Tibial nerve (tissue), 4 donors: ENCODE data around the gene INO80B. TPM values are rescaled to one million over a fixed set of nuclear protein-coding genes. Genes with fewer than 3 reads are reported as not detected.
A peak's percentile ranks its signal among the peaks of the same experiment; 100 is the strongest.

Experiments
- DNase-seq, 2 donors: peaks; one replicate each; pipeline ENCODE4 v3.0.0-alpha.2; 2019; ENCODE audit warnings: low spot score in 2 of 2
- H3K27ac ChIP-seq, 4 donors: fragments of 200-600 bp; sonication (generic) in 3 of 4; one replicate each; pipeline ENCODE4 v1.5.1; 2017 to 2019; ENCODE audit warnings: mild to moderate bottlenecking in 1 of 4
- H3K27me3 ChIP-seq, 2 donors: fragments of 200-600 bp; sonication (generic) in 1 of 2; one replicate each; pipeline versions ENCODE4 v1.5.1 to v1.6.0; 2017 to 2019
- H3K36me3 ChIP-seq, 3 donors: fragments of 200-600 bp; sonication (generic); one replicate each; pipeline ENCODE4 v1.5.1; 2018 to 2019
- H3K4me1 ChIP-seq, 4 donors: fragments of 200-600 bp; sonication (generic) in 3 of 4; one replicate each; pipeline ENCODE4 v1.5.1; 2017 to 2019
- H3K4me3 ChIP-seq, 4 donors: fragments of 200-600 bp; sonication (generic) in 3 of 4; one replicate each; pipeline ENCODE4 v1.5.1; 2017 to 2019; ENCODE audit warnings: mild to moderate bottlenecking in 1 of 4, moderate library complexity in 1 of 4
- H3K9me3 ChIP-seq, 4 donors: fragments of 200-600 bp; sonication (generic) in 3 of 4; one replicate each; pipeline ENCODE4 v1.5.1; 2017 to 2019
- EP300 ChIP-seq, 2 donors: sonication (generic); formaldehyde crosslinking; IDR thresholded peaks; one replicate each; pipeline ENCODE4 v1.6.1; 2017; ENCODE audit warnings: antibody characterized with exemption in 2 of 2, mild to moderate bottlenecking in 1 of 2
- POLR2A ChIP-seq, 2 donors: fragments of 450-650 bp; IDR thresholded peaks; one replicate each; pipeline ENCODE4 v1.6.1; 2017; ENCODE audit warnings: antibody characterized with exemption in 2 of 2, mild to moderate bottlenecking in 2 of 2, moderate library complexity in 2 of 2
- WGBS, 2 donors: methylation state at CpG; one replicate each; pipeline ENCODE4 v1.1.5; 2018; 5-methylcytosine and 5-hydroxymethylcytosine counted together
- total RNA-seq, 4 donors: library from RNA; depleted of rRNA; stranded (reverse); fragments of >200 nt; gene quantifications; one replicate each; pipeline ENCODE4 v1.1.0, GENCODE V29; 2016
- TF ChIP-seq, protein P1 (sequence below), 5 experiments: fragments of 200-600 bp in 3 of 5; fragments of 450-650 bp in 2 of 5; sonication (generic) in 3 of 5; IDR thresholded peaks; one replicate each; pipeline ENCODE4 v1.5.1; 2016 to 2019; ENCODE audit warnings: antibody characterized with exemption in 5 of 5, mild to moderate bottlenecking in 3 of 5, moderate library complexity in 2 of 5

Gene INO80B
- total RNA-seq, 4 donors from 2014 or later = 15.1 to 40.6 (median 27.5) TPM

DNA sequence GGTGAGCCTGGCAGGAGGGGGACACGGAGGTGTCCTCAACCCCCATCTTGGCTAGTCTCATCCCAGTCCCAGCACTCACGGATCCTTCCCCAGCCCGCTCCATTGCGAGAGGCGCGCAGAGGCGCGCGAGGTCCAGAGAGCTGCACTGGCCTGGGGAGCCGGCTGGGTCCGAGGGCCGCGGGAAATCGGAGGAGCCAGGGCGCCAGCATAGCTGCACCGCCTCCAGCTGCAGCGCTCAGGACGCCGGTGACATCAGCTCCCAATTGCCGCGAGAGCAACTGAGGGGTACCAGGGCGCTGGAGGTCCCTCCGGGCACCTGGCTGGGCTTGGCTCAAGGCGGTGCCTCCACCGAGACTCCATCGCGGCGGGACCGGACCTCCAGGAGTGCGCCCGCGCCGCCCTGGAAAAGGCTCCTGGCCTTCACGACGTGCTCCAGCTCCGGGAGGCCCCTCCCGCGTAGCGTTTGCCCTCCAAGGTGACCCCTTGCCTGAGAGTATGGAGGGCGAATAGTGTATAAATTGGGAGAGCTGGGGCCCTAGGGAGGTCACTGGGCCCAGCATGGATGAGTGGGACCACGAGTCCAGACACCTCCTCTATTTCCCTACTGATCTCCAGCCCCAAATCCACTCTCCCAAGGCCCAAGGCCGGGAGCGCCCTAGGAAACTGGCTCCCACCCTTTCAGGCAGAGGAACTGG lies 18.6 kb upstream of the INO80B start:
- Histone ChIP-seq H3K9me3 (no peaks in the 10 kb centered on the region), H3K27me3 (no peaks in the 10 kb centered on the region), H3K27ac (peak overlapping the region; percentile 31 to 94 (median 86)), H3K4me1 (peaks cover 0 to 80% (median 7%) of the 10 kb centered on the region in 4 donors), H3K4me3 (peak overlapping the region; percentile 18 to 66 (median 34)), H3K36me3 (peaks cover 0 to 20% (median 5%) of the 10 kb centered on the region in 3 donors)
- WGBS, 2 donors = 38 to 44% methylated on average over 35 to 43 of the region's 43 CpGs
- no peak for DNase-seq
- TF ChIP-seq, protein P1, sequence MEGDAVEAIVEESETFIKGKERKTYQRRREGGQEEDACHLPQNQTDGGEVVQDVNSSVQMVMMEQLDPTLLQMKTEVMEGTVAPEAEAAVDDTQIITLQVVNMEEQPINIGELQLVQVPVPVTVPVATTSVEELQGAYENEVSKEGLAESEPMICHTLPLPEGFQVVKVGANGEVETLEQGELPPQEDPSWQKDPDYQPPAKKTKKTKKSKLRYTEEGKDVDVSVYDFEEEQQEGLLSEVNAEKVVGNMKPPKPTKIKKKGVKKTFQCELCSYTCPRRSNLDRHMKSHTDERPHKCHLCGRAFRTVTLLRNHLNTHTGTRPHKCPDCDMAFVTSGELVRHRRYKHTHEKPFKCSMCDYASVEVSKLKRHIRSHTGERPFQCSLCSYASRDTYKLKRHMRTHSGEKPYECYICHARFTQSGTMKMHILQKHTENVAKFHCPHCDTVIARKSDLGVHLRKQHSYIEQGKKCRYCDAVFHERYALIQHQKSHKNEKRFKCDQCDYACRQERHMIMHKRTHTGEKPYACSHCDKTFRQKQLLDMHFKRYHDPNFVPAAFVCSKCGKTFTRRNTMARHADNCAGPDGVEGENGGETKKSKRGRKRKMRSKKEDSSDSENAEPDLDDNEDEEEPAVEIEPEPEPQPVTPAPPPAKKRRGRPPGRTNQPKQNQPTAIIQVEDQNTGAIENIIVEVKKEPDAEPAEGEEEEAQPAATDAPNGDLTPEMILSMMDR (IDR thresholded peaks at IDR 0.05) = no peak
- no peak for TF ChIP-seq EP300 (IDR thresholded peaks at IDR 0.05)

DNA sequence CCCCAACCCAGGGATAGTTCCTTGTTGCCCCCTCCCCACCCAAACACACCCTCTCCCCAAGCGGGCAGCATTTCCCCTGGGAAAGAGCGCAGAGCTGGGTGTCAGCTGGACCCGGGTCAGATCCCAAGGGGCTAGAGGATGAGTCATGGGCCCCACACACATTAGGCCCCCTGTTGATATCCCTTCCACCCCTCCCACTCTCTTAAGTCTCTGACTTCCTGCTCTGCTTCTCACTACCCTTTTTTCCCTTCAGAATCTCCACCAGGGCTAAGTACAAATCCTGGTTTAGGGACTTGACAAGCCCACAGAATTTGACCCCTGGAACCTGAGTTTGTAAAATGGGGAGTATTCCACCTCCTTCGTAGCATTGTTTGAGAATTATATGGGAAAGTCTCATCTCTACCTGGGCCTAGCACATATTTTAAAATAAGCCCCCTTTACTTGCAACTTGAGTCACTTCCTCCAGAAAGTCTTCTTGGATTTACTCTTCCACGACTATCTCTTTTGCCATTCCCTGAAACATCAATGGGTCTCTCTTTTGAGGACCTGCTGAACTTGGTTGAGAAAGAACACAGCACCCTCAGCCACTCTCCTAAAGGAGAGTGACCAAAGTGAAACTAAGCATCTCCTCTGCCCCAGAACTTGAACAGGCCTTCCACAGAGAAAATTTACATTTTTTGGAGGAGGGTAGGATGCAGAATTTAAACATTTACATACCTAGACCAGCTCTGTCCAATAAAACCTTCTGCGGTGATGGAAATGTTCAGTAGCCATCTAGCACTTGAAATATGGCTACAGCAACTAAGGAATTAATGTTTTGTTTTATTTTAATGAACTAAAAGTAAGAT lies 17.8 kb upstream of the INO80B start:
- Histone ChIP-seq H3K36me3 (peaks cover 0 to 11% (median 3%) of the 10 kb centered on the region in 3 donors), H3K4me1 (peaks cover 0 to 85% (median 11%) of the 10 kb centered on the region in 4 donors), H3K4me3 (peak overlapping the region; percentile 18 to 66 (median 34)), H3K27me3 (no peaks in the 10 kb centered on the region), H3K27ac (peak overlapping the region; percentile 31 to 94 (median 86)), H3K9me3 (no peaks in the 10 kb centered on the region)
- DNase-seq = no peak
- 42% methylated on average over 6 of the region's 6 CpGs for WGBS, 2 donors
- TF ChIP-seq EP300 (IDR thresholded peaks at IDR 0.05) = no peak
- TF ChIP-seq, protein P1 (IDR thresholded peaks at IDR 0.05) = no peak
- TF ChIP-seq POLR2A (IDR thresholded peaks at IDR 0.05) = no peak

DNA sequence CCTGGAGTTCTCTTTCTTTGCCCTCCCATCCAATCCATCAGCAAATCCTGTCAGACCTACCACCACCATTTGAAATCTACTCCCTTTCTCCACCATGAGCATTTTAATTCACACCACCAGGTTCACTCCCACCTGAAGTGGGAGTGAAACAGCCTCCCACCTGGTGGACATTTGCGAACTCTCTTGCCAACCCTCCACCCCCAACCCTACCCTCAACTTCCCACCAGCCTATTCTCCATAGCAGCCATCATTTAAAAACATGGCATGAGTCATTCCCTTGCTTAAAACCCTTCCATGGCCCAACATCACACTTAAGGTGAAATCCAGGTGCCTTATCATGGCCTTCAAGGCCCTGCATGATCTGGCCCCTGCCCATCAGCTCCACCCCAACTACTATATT lies 16.6 kb upstream of the INO80B start:
- no peak for DNase-seq
- H3K36me3 ChIP-seq = peaks cover 0 to 5% (median 0%) of the 10 kb centered on the region in 3 donors
- H3K4me1 ChIP-seq = peaks cover 0 to 84% (median 11%) of the 10 kb centered on the region in 4 donors
- peak overlapping the region; percentile 45 to 66 (median 56) for H3K4me3 ChIP-seq
- H3K27ac ChIP-seq = peak overlapping the region; percentile 83 to 94 (median 86)
- no peaks in the 10 kb centered on the region for H3K9me3 ChIP-seq
- H3K27me3 ChIP-seq = no peaks in the 10 kb centered on the region
- 73% methylated on average over 1 of the region's 1 CpG for WGBS, 2 donors
- no peak for TF ChIP-seq POLR2A (IDR thresholded peaks at IDR 0.05)
- TF ChIP-seq EP300 (IDR thresholded peaks at IDR 0.05) = no peak
- TF ChIP-seq, protein P1 (IDR thresholded peaks at IDR 0.05) = peak in 1 of 5 experiments; percentile 15

DNA sequence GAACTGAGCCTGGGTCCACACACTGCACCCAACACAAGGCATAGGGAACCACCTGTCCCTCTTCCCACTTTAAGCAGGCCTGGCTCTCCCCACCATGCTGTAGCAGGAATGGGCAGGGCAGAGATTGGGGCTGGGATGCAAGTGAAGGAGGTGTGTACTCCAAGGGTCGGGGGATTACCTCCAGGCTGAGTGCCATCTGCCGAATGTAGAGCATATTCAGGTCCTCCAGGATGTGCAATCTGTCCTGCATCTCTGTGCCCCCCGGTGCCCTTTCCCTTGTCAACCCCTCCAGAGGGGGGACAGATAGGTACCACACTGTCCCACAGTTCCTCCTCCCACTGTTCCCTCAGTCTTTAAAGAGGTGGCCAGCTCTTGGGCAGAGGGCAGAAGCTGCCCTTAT lies 15.5 kb upstream of the INO80B start:
- no peaks in the 10 kb centered on the region for H3K27me3 ChIP-seq
- WGBS, 2 donors = 26 to 29% methylated on average over 3 of the region's 3 CpGs
- H3K27ac ChIP-seq = peak overlapping the region; percentile 83 to 94 (median 86)
- peaks cover 0 to 87% (median 11%) of the 10 kb centered on the region in 4 donors for H3K4me1 ChIP-seq
- peak overlapping the region; percentile 45 to 66 (median 56) for H3K4me3 ChIP-seq
- no peak for TF ChIP-seq POLR2A (IDR thresholded peaks at IDR 0.05)
- TF ChIP-seq, protein P1 (IDR thresholded peaks at IDR 0.05) = no peak
- TF ChIP-seq EP300 (IDR thresholded peaks at IDR 0.05) = no peak
- H3K9me3 ChIP-seq = no peaks in the 10 kb centered on the region
- peaks cover 0 to 5% (median 0%) of the 10 kb centered on the region in 3 donors for H3K36me3 ChIP-seq
- no peak for DNase-seq
